Measurements from ENCODE around the gene TNRC6A. TPM values are rescaled to one million over a fixed set of nuclear protein-coding genes. Genes with fewer than 3 reads are reported as not detected.

Gene TNRC6A
- total and polyA plus RNA-seq, 9 of the 15 experiments (the other 6 are each of a cell fraction or from before 2014, with no cell fraction given): 3.4 to 32.1 (median 26.6) TPM

GRCh38 chr16:24778671-24779070, 49.2 kb downstream of the TNRC6A start (continued):
- TF ChIP-seq ZMIZ1 (IDR thresholded peaks at IDR 0.05; ENCODE audit: low read depth in 2 of 2, low read length in 2 of 2) (no peak), RBM25 (IDR thresholded peaks at IDR 0.05; ENCODE audit: low read depth, low read length, severe bottlenecking) (no peak), ARID4B (CRISPR knock-in tag; IDR thresholded peaks at IDR 0.05) (no peak), ESRRA (IDR thresholded peaks at IDR 0.05; ENCODE audit: borderline replicate concordance, low read depth) (no peak), ZNF280B (CRISPR knock-in tag; IDR thresholded peaks at IDR 0.05) (no peak)
- TF ChIP-seq, protein P1, sequence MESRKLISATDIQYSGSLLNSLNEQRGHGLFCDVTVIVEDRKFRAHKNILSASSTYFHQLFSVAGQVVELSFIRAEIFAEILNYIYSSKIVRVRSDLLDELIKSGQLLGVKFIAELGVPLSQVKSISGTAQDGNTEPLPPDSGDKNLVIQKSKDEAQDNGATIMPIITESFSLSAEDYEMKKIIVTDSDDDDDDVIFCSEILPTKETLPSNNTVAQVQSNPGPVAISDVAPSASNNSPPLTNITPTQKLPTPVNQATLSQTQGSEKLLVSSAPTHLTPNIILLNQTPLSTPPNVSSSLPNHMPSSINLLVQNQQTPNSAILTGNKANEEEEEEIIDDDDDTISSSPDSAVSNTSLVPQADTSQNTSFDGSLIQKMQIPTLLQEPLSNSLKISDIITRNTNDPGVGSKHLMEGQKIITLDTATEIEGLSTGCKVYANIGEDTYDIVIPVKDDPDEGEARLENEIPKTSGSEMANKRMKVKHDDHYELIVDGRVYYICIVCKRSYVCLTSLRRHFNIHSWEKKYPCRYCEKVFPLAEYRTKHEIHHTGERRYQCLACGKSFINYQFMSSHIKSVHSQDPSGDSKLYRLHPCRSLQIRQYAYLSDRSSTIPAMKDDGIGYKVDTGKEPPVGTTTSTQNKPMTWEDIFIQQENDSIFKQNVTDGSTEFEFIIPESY (CRISPR knock-in tag; IDR thresholded peaks at IDR 0.05): no peak
